ENCODE results near the gene EEPD1.
"Not testable (repeated sequence)": the region's sequence is repeated elsewhere in the genome, so short reads cannot be mapped to it uniquely, and the experiment has no call there.

Gene EEPD1

DNA sequence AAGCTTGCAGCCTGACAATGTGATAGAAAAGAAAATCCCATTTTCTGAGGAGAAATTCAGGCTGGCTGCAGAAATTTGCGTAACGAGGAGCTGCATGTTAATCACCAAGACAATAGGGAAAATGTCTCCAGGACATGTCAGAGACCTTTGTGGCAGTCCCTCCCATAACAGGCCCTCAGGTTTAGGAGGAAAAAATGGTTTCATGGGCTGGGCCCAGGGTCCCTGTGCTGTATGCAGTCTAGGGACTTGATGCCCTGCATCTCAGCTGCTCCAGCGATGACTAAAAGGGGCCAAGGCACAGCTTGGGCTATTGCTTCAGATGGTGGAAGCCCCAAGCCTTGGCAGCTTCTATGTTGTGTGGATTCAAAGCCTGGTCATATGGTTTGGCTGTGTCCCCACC, 168.2 kb downstream of the EEPD1 start:
- not testable (repeated sequence) for DNase-seq (ENCODE audit: low spot score)

DNA sequence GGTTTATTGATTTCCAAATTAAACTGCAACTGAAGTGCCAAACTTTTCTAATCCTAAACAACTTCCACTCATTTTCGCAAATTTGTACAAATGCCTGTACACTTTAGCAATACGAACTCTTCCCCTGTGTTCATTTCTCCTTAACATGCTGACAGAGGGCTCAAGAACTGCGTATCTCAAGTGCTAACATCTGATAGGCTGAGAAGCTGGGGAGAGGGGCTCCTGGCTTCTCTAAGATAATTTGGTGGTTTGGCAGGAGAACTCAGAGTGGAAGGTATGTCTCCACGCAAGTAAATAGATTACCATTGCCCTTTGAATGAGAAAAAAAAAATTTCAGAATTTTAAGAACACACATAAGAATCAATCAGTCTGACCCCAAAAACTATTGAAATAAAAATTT, 183.3 kb downstream of the EEPD1 start:
- DNase-seq (ENCODE audit: low spot score) = no peak

DNA sequence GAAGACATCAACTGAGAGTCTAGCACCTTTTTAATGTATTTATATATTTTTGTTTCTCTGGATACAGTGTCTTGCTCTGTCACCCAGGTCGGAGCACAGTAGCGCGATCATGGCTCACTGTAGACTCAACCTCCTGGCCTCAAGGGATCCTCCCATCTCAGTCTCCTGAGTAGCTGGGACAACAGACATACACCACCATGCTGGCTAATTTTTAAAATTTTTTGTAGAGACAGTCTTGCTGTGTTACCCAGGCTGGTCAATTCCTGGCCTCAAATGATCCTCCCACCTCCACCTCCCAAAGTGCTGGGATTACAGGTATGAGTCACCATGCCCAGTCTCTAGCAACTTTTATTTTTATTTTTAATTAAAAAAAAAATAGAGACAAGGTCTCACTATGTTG, 185.2 kb downstream of the EEPD1 start:
- DNase-seq (ENCODE audit: low spot score) = no peak

DNA sequence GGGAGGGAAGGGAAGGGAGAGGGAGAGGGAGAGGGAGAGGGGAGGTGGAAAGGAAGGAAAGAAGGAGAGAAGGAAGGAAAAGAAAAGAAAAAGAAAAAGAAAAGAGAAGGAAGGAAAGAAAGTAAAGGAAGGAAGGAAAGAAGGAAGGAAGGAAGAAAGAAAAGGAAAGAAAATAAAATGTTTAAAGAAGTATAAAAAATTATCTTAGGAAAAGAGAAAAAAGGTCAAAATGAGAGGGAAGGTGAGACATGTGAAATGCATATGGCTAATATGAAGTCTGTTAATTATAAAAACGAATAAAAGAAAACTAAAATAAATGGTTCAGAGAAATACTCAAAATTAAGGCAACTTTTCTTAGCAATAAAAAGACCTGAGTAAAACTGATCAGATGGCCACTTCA, 190.5 kb downstream of the EEPD1 start:
- no peak for DNase-seq (ENCODE audit: low spot score)

DNA sequence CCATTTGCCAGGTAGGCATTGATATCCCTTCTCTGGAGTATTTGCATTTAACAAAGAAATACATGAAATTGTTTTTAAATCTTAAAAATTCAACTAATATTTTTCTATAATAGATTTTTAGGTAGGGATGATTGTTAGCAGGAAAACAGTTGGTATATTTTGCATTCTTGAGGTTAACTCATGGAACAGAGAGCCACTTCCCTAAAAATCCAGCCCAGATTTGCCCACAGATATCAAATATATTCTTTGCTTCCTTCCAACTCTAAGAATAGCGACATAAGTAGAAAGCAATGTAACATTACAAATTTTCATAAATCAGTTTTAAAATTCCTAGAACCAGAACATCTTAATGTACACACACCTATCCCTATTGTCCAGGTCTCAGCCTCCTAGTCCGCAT, 191.6 kb downstream of the EEPD1 start:
- DNase-seq (ENCODE audit: low spot score) = no peak

DNA sequence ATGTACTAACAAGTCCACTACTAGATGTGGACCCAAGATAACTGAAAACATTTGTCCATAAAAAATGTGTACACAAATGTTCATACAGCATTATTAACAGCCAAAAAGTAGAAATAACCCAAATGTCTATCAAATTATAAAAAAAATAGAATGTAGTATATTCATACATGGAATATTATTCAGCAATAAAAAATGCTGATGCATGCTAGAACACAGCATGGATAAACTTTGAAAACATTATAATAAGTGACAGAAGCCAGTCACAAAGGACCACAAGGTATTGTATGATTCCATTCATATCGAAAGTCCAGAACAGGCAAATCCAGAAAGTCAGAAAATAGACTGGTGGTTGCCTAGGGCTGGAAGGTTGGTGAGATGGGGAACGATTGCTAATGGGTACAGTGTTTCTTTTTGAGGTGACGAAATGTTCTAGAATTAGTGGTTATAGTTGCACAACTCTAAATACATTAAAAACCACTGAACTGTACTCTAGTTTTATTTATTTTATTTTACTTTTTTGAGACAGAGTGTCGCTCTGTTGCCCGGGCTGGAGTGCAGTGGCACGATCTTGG, 193.3 kb downstream of the EEPD1 start:
- DNase-seq (ENCODE audit: low spot score) = no peak

DNA sequence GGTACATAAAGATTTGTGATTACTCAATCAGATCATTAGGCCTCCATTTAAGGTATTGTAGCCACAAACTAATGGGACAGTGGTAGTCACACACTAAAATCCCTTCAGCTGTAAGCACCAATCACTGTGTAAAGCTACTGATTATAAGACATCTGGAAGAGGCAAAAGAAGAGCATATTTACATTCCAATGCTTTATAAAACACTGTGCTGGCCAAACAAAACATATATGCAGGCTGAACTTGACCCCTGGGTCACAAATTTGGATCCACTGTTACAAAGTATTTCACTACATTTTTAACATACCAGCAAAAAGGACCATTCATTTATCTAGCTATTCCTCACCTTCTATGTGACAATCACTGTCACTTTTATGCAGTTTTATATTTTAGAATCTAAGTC, 195.2 kb downstream of the EEPD1 start:
- DNase-seq (ENCODE audit: low spot score) = no peak

DNA sequence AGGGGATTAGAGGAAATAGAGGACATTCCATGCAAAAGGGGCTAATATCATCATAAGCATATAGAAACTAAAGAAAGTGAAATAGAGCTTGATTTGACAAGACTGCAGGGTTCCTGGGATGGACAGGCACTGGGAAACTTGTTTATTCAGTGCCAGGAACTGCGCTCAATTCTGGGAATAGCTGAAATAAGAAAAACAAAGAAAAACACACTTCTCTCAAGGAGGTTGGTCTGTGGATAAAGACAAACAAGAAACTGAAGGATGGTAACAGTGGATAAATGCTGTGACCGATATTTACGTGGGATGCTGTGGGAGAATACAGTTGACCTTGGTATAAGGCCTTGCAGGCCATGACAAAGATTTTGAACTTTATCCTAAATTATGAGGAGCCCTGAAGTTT, 195.7 kb downstream of the EEPD1 start:
- no peak for DNase-seq (ENCODE audit: low spot score)

DNA sequence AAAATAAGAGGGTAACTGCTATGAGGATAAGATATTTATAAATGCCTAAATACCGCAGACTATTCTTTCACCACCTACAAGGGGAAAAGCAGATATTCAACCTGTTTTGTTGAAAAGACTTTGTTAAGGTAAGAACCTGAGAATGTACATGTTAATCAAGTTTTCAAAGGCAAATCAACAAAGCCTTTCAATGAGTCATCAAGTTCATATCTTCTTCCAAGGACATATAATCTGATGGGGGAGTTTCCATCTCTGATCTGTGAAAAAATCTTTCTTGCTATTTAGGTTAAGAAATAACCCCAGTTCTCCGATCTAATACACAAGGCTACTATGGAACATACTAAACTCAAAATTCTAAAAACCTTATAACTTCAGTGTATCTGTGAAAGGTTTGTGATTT, 196.6 kb downstream of the EEPD1 start:
- DNase-seq (ENCODE audit: low spot score) = no peak
